ENCODE results near the gene ABHD4. TPM values are rescaled to one million over a fixed set of nuclear protein-coding genes. Genes with fewer than 3 reads are reported as not detected.

Gene ABHD4
- total RNA-seq, 2 donors from 2014 or later, result 25.9 to 116 TPM

GRCh38 chr14:22566845-22567244 is 31.3 kb upstream of the ABHD4 start:
- H3K4me1 ChIP-seq (replicated peaks), result no peaks in the 10 kb centered on the region
- no peaks in the 10 kb centered on the region for H3K27me3 ChIP-seq (replicated peaks; ENCODE audit: insufficient read depth)
- 60% methylated on average over 2 of the region's 2 CpGs for WGBS
- intact Hi-C loops (cut with DNase I), result no loop called here
- H3K4me3 ChIP-seq, result no peak overlapping the region
- no peak for DNase-seq (ENCODE audit: low spot score)
- H3K36me3 ChIP-seq, result no peaks in the 10 kb centered on the region
- no peak overlapping the region for H3K27ac ChIP-seq
- no peak for TF ChIP-seq POLR2A (IDR thresholded peaks at IDR 0.05)
- TF ChIP-seq POLR2AphosphoS5 (IDR thresholded peaks at IDR 0.05), result no peak
- no peak for TF ChIP-seq CTCF (IDR thresholded peaks at IDR 0.05)
- no peaks in the 10 kb centered on the region for H3K9me3 ChIP-seq

- H3K9me3 ChIP-seq, result no peaks in the 10 kb centered on the region
- no peak overlapping the region for H3K4me3 ChIP-seq
- H3K27me3 ChIP-seq (replicated peaks; ENCODE audit: insufficient read depth), result no peaks in the 10 kb centered on the region
- TF ChIP-seq CTCF (IDR thresholded peaks at IDR 0.05) (no peak), POLR2AphosphoS5 (IDR thresholded peaks at IDR 0.05) (no peak), POLR2A (IDR thresholded peaks at IDR 0.05) (no peak)
- no peaks in the 10 kb centered on the region for H3K4me1 ChIP-seq (replicated peaks)
- intact Hi-C loops (cut with DNase I), result no loop called here
- 83% methylated on average over 1 of the region's 1 CpG for WGBS
- DNase-seq (ENCODE audit: low spot score), result no peak
- no peaks in the 10 kb centered on the region for H3K36me3 ChIP-seq
- H3K27ac ChIP-seq, result no peak overlapping the region
These were observed 30.7 kb upstream of the ABHD4 start for GRCh38 chr14:22567437-22567836.

GRCh38 chr14:22569106-22569736 is 28.9 kb upstream of the ABHD4 start:
- intact Hi-C loops (cut with DNase I), result no loop called here
- Histone ChIP-seq H3K9me3 (no peaks in the 10 kb centered on the region), H3K27ac (no peak overlapping the region), H3K4me3 (no peak overlapping the region), H3K4me1 (replicated peaks) (no peaks in the 10 kb centered on the region), H3K27me3 (replicated peaks; ENCODE audit: insufficient read depth) (no peaks in the 10 kb centered on the region), H3K36me3 (no peaks in the 10 kb centered on the region)
- 94% methylated on average over 6 of the region's 6 CpGs for WGBS
- TF ChIP-seq POLR2A (IDR thresholded peaks at IDR 0.05) (no peak), POLR2AphosphoS5 (IDR thresholded peaks at IDR 0.05) (no peak), CTCF (IDR thresholded peaks at IDR 0.05) (no peak)
- DNase-seq (ENCODE audit: low spot score), result no peak

GRCh38 chr14:22569737-22570131 is 28.4 kb upstream of the ABHD4 start:
- intact Hi-C loops (cut with DNase I), result loop anchor here (5.0 kb wide), 2 partner anchors 83 to 198 kb away; partner anchors contain the start of gene OXA1L
- 58% methylated on average over 3 of the region's 3 CpGs for whole genome bisulfite sequencing
- no peak overlapping the region for H3K4me3 ChIP-seq
- H3K36me3 ChIP-seq, result no peaks in the 10 kb centered on the region
- TF ChIP-seq CTCF (IDR thresholded peaks at IDR 0.05), result no peak
- TF ChIP-seq POLR2AphosphoS5 (IDR thresholded peaks at IDR 0.05), result no peak
- TF ChIP-seq POLR2A (IDR thresholded peaks at IDR 0.05), result no peak
- DNase-seq (ENCODE audit: low spot score), result no peak
- H3K27ac ChIP-seq, result peak overlapping the region in 1 of 2 donors; percentile 43
- no peaks in the 10 kb centered on the region for H3K9me3 ChIP-seq
- no peaks in the 10 kb centered on the region for H3K4me1 ChIP-seq (replicated peaks)
- H3K27me3 ChIP-seq (replicated peaks; ENCODE audit: insufficient read depth), result no peaks in the 10 kb centered on the region

All from prostate gland (tissue), 2 donors.